Fibroblast of gingiva (primary cell): ENCODE data around the gene SLCO2A1.

Source experiments
- DNase-seq: peaks from one replicate; pipeline ENCODE4 v3.0.0-alpha.2; 2011; ENCODE audit warnings: low read depth

SLCO2A1 gene

DNA sequence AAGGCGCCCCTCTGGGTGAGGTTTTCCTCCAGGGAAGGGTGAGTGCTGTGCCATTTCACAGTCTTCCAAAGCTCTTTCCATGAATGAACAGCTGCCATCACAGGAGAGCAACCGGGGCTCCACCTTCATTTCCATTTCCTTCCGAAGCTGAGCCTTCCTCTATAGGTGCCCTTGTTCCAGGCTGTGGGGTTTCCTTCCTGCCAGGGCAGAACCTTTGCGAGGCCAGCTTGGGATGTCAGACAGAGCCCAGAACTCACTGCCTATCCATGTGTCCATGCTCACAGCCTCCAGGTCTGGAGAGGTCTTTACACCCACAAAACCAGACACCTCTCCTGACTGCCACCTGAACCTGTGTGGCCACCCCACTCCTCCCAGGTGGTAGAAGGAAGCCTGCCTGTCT, 49.2 kb downstream of the SLCO2A1 start:
- DNase-seq, result no peak

DNA sequence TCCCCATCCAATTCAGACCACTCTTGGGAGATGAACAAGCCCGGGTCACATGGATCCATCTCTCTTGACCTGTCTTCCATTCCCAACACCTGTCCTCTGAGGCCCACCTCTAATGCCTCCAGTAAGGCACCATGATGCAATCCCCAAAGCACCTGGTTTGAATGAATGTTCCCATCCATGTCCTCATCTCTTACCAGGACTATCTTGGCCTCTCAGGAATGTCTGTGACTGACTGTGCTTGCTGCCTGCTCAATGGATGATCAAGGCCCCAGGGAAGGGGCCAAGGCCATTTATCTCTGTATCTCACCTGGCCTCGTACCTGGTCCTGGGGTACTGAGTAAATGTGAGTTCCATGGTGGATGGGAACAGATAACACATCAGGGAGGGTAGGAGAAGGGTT, 49.7 kb downstream of the SLCO2A1 start:
- no peak for DNase-seq

DNA sequence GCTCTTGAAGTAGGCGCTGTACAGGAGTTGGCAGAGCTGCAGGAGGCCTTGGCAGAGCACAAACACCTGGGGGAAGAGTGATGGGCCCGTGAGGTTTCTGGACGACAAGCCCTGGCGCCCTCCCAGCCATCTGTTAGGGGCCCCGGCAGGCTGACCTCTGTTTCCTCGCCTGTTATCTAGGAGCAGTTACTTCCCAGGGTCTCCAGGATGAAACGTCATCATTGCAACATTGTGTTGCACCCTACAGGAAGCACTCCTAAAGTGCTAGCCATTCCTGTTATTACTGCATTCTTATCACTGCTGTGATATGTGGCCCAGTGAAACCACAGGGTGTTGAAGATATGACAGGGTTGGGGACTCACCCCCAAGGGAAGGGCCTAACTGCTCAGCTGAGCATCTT, 50.2 kb downstream of the SLCO2A1 start:
- DNase-seq, result no peak

DNA sequence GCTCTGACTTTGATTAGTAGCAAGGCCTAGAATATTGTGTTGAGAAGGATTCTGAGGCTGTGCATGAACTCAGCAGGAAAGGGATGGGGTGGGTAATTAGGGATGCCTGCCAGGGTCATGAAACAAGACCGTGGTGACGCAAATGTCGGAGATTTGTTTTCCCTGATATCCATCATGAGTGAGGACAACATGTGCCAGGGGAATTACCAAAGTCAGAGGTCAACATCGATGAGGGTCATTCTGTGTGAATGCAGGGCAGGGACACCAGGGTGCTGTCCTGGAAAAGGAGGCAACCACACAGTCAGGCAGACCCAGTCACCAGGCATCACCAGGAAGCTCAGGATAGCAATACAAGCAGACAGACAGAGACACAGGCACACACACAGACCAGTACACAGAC, 52.2 kb downstream of the SLCO2A1 start:
- no peak for DNase-seq

DNA sequence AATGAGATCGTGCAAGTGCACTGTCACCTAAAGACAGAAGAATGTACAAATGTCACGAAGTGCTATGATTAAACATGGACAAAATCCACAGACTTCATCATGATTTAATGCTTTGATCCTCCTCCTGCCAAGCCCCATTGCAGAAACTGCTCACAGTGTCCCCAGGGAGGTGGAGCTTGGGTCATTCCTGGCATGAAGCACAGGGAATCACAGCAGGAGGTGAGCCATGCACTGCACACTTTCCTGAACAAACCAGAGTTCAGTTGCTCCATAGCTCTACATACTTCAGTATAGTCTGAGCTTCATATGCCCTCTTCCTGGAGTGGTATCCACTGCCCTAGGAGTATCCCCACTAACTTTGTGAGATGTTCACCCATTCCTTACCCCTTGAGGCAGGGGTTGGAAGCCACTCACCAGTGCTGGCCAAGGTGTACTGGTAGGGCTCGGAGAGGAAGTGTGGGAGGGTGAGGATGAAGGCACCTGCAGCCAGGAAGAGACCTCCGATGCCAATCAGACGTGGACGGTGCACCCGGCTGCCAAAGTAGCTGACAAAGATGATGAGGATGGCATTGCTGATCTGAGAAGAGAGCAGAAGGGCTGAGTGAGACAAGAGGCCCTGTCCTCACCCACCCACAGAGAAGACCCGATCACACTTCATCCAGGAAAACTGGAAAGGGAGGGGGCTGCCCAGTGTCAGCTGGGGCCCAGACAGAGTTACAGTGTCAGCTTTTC, 56.3 kb downstream of the SLCO2A1 start:
- DNase-seq, result peak; percentile 71

DNA sequence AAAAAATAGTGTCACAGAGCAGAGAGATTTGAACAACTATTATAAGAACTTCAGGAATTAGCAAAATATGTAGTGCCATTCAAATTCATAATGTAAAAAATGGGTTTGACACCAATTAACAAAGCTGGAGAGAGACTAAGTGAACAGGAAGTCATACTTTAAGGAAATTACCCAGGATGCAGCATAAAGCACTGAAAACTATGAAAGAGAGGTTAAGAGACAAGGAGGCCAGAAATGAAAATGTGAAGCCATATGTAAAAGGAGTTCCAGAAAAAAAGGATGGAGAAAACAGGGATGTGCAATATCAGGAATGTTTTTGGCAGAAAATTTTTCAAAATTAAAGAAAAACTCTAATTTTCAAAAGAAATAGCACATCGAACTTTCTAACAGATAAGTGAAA, 57.6 kb downstream of the SLCO2A1 start:
- DNase-seq, result no peak

DNA sequence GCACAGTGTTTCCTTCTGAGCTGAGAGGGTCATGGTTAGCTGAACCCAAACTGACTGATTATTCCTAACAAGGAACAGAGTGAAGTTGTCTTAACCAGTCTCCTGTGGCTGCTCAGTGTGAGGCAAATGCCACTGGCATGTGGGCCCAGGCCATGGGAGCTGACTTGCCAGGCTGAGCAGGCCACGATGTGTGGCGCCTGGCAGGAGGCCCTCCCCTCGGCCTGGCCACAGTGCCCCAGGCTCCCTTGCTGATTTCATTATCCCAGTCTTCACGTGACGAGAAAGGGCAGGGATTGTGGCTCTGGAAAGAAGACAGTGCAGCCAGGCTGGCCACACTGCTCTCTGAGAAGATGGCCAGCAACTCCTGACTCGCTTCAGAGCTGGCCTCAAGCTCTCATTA, 58.8 kb downstream of the SLCO2A1 start:
- peak; percentile 53 for DNase-seq

DNA sequence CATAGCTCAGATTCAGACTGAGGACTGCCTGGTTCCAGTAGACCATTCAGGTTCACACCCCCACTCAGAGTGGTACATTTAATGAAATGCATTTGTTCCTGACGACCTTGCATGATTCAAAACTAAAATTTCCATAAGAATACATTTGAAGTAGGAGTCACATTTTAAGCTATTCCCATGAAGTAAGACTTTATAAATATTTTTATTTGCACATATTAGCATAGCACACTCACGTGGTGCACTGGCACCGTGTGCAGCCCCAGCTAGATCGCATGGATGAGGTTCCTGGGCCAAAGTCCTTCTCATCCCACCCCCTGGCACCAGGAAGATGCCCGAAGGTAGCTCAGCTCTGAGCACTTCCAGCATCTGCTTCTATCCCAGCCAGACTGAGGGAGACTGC, 59.4 kb downstream of the SLCO2A1 start:
- no peak for DNase-seq

DNA sequence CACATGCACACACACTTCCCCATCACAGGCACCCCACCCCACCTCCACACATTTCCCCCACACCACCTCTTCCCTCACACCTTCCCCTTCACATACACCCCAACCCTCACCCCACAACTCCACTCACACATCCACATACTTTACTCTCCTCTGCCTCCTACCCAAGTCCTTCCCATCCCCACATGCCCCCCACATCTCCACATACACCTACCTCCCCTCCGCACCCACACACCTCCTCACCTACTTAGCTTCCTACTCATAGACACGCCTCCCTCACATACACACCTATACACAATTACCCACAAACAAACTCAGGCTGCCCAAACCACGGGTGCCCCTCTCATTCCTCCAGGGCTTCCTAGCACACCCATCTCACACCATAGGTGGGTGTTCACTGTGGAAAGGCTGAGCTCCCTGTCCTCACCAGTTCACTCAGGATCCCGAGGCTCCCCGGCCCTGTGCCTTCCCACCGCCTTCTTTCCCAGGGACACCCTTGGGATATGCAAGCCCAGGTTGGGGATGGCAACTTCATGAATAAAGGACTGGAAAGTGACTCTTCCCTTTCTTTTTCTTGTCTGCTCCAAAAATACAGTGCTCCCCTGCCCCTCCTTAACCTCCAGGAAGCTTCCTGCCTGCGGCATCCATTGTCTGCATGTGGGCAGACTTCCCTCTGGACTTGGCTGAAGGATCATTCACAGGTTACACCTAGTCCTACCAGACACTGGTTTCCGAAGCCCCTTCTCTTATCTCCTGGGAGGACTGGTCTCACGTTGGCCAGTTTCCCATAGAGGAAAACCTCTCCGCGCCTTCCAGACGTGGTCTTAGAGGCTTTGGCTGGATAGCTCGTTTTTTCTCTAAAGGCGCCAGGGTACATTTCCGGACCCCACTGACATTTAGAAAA, 61.5 kb downstream of the SLCO2A1 start:
- DNase-seq, result no peak

DNA sequence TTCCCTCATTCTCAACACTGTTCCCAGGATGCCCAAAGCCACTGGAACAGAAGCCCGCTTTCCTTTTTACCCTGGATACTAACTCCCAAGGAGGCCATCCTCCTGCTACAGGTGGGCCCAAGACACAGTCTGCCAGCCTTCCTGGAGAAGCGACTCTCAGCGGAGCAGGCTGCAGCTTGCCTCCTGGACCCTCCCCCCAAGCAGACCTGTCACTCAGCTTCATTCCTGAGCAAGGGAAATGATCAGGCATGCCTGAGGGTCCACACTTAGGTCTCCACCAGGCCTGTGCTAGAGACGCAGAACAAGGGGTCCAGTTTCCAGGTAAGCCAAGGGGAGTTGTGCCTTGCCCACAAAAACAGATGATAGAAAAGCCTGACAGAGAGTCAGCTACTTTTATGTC, 62.8 kb downstream of the SLCO2A1 start:
- DNase-seq, result no peak

DNA sequence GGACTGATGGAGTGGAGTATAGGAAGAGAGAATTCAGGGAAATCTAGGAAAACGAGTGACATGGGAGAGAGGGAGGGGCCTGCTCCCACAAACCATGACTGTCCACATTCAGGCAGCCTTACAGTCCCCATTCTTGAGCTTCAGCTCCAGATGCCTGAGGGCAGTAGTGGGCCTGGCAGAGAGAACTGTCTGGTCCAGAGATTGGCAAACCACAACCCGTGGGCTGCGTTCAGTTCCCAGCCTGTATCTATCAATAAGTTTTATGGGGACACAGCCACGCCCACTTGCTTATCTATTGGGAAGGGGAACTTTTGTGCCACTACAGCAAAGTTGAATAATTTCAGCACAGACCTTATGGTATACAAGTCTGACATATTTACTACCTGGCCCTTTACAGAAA, 63.8 kb downstream of the SLCO2A1 start:
- DNase-seq, result no peak

DNA sequence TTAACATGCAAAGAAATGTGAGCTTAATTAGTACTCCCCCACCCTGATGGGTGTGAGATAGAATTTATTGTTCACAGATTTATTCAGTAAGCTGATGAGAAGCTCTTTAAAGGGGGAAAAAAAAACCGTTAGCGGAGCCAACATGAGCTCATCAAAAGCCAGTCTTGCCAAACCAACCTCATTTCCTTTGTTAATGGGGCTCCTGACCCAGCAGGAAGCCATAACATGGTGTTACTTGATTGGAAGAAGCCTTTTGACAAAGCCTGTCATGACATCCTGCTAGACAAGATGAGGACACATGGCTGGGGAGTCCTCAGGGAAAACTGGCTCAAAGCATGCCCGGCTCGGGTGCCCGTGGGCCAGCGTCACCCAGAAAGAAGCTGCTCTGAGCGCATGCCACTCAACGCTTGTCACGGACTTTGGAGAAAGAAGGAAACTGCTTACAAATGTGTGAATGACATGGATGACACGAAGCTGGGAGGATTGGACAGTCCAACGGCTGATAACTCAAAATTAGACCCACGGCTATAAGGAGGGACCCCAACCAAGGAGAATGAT, 64.6 kb downstream of the SLCO2A1 start:
- DNase-seq, result no peak

DNA sequence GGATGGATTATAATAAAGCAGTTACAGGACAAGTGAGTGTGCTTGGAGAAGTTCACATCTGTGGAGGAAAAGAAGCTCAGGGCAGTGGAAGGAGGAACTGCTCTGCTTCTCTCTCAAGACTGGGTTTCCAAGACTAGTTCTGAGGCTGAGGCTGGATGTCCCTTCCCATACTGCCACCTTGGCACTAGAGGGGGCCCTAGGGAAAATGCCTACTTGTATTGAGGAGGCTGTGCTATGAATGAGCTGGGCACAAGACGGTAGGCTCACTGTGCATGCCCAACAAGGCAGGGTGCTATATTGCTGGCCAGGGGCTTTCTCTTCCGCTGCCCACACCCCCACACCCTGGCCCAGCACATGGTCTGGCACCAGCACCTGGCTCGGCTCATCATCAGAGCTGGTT, 65.2 kb downstream of the SLCO2A1 start:
- no peak for DNase-seq

DNA sequence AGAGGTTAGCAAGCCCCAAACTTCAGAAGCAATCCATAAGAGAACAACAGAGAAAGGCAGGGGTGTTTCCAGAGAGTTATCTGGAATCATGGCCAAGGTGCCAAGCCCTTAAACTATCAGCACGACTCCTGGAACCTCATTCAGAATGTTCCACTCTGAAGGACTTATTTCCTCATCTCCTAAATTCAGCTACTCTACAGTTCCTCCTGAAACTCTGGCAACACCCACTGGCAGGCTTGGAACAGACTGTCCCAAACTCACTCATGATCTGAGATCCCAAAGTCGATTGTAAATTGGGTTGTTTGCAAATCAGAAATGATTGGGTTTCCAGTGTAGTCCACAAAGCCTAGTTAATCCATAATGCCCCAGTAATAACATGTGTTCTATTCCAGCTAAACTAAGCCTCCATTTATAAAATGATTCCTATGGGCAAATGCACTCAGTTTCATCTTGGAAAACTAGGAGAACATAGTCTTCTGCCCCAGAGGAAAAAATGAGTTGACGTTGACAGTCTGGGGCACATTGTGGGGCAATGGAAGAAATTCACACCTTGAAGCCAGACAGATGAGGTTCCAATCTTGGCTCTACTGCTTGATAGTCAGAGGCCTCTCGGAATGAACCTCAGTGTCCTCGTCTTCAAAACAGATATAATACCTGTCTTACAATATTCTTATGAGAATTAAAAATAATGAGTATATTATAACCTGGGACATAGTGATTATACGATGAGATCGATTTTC, 65.9 kb downstream of the SLCO2A1 start:
- DNase-seq, result peak; percentile 27

DNA sequence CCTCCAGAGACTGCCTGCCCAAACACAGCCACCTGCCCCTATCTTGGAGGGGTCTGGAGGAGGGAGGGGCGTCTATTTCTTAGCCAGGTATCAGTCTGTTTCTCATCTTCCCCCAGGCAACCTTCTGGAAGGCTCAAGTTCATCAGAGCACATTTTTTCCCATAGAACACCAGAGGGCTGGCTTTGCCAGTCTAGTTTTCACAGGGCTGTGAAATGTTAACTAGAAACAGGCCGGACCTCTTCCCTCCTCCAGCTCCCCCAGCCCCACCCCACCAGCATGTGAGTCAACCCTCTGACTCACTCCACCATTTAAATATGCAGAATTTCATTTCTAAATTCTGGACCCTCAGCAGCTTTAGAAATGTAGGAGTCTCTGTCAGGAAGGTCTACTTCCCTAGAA, 66.9 kb downstream of the SLCO2A1 start:
- peak; percentile 81 for DNase-seq

DNA sequence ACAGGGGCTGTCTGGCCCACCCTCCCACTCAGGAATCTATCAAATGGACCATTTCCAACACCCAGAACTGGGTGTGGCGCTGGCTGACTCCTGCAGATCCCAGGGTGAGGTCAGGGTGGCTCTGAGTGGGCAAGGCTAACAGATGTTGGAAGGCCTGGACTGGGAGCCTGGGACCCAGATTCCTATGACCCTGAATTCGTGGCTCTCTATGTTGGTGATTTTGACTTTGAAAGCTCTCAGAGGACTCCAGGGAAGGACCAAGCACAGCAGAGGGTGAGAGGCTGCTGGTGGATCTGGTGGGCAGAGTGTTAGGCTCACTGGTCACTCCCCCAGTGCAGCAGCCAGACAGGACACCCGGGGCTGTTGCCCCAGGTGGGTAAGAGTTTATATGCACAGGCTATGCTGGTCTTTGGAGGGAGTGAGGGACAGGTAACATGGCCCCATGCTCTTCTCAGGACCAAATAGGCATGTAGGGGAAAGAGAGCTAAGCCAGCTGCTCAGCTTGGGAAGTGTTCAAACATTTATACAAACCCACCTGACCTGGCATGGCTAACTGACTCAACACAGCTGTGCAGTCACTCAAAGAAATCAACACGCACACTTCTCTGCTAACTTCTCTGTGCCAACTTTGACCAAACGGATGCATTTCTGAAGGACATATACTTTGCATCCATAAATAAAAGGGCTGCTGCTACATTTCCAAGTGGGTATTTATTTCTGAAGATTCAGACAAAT, 71.5 kb downstream of the SLCO2A1 start:
- no peak for DNase-seq

DNA sequence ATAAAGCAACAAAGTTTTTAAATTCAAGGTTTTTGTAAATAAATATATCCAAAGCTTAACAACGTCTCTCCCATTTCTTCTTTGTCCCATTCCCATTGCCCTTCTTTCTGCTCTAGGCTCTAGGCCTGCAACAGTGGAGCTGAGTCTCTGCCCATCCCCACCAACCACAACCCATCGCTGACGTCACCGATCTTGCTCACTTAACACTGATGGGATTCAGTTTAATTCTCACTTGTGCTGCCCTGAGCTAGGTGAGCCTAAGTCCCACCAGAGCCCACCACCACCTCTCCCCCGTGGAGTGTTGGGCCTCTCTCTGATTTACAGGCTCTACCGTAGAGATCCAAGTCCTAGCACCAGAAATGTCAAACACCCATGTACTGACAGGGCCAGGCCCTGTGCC, 72.7 kb downstream of the SLCO2A1 start:
- no peak for DNase-seq

DNA sequence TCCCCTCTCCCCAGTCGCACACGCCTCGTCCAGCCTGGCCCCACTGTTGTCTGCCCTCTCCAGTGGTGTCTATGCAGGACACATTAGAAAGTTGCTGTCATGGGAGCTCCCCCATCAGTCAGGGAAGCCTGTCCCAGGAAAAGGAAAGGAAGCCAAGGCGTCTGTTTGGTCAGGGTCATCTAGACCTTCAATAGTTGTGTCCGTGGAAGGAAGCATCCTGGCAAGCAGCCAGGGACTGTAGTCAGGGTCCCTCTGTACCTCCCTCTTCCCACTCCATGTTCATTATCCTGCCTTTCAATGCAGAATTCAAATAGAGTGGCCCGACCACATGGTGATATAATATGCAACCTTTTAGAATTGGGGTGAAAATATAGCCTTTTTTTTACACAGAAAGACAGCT, 73.4 kb downstream of the SLCO2A1 start:
- no peak for DNase-seq

DNA sequence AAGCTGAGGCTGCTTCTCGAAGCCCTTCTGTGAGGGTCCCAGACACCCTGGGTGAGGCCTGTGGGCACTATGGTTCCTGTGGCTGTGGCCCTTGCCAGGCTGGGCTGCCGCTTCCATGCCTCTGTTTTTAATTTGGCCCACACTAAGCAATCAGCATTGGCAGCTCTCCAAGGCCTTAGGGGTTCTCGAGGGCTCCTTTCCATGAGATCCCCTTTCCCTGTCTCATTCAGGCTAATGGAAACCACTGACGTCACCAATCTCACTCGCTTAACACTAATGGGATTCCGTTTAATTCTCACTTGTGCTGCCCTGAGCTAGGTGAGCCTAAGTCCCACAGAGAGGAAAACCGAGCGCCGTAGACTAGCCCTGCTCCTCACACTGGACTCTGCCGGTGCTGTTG, 73.8 kb downstream of the SLCO2A1 start:
- DNase-seq, result peak; percentile 75

DNA sequence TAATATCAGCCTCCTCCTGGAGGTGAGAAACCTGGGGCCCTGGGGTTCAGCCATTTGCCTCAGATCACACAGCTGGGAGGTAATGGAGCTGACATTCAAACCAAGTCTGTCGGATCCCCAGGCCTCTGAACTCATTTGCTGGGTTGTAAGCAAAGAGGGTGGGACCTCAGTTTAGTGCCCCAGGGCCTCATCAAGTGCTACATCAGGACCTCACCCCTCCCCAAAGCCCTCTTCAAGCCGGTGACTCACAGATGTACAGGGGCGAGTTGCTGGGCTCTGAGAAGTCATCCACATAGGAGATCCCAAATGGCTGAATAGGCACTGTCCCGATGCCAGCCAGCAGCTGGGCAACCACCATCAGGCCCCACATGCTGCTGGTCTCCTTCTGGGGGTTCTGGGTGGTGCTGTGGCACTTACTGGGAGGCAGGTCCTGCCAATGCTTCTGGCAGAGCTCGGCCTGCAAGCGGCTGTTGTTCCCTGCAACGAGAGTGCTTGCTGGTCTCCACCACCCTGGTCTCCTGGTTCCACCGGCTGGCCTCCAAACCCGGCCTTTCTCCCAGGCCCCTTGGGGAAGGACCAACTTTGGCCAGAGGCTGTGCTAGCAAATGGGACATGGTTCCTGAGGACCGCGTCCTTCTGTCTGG, 74.9 kb downstream of the SLCO2A1 start:
- DNase-seq, result no peak

DNA sequence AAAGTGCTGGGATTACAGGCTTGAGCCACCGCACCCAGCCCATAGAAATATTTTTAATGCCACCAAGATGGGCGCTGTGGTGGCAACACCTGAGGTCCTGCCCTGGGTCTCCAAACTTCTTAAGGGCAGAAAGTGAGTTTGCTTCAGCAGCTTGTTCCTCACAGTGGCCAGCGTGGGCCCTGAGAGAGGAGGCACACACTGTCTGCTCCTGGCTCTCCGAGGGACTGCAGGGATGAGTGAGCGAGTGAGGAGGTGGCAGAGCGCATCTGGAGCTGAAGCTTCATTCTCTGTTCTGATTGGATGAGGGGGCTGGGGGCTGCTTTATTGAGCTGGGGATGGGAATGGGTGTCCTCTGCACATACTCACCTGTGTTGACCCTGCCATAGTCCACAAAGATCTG, 76.4 kb downstream of the SLCO2A1 start:
- DNase-seq, result no peak
